Loucy (cell line): ENCODE data around the gene ZNF236.

Source experiments
- H2AFZ ChIP-seq: fragments of 200-600 bp; sonication (generic); 2 replicates; pipeline ENCODE4 v1.6.0; 2016; ENCODE audit warnings: antibody characterized with exemption, mild to moderate bottlenecking, low read length, moderate library complexity
- H3F3A ChIP-seq: fragments of 200-600 bp; 2 replicates; pipeline ENCODE4 v1.6.0; 2016; ENCODE audit warnings: antibody characterized with exemption, low read depth, mild to moderate bottlenecking
- H3K27me3 ChIP-seq: fragments of 200-600 bp; sonication (generic); 2 replicates; pipeline ENCODE4 v1.6.1; 2014; ENCODE audit warnings: low read length, mild to moderate bottlenecking; ENCODE audit not compliant: insufficient read depth, poor library complexity, severe bottlenecking
- H3K36me3 ChIP-seq: fragments of 200-600 bp; sonication (generic); 2 replicates; pipeline ENCODE4 v1.6.1; 2016; ENCODE audit warnings: low read length; ENCODE audit not compliant: insufficient read depth
- H3K4me1 ChIP-seq: fragments of 200-600 bp; sonication (generic); 2 replicates; pipeline ENCODE4 v1.5.1; 2014; ENCODE audit warnings: low read length, mild to moderate bottlenecking; ENCODE audit not compliant: insufficient read depth, poor library complexity, severe bottlenecking
- H3K4me2 ChIP-seq: fragments of 200-600 bp; sonication (generic); 2 replicates; pipeline ENCODE4 v1.6.0; 2014; ENCODE audit warnings: antibody characterized with exemption, low read length, low read depth, mild to moderate bottlenecking; ENCODE audit not compliant: poor library complexity, severe bottlenecking
- H3K4me3 ChIP-seq: fragments of 200-600 bp; sonication (generic); 2 replicates; pipeline ENCODE4 v1.5.1; 2014; ENCODE audit warnings: low read length, mild to moderate bottlenecking, mixed read lengths; ENCODE audit not compliant: poor library complexity, severe bottlenecking
- H3K79me2 ChIP-seq: fragments of 200-600 bp; sonication (generic); 2 replicates; pipeline ENCODE4 v1.6.1; 2014; ENCODE audit warnings: low read length; ENCODE audit not compliant: insufficient read depth
- H3K9ac ChIP-seq: fragments of 200-600 bp; sonication (generic); 2 replicates; pipeline ENCODE4 v1.6.0; 2014; ENCODE audit warnings: mild to moderate bottlenecking, low read depth, low read length, moderate library complexity; ENCODE audit not compliant: poor library complexity, severe bottlenecking
- H3K9me2 ChIP-seq: fragments of 200-600 bp; sonication (generic); replicated peaks from 2 replicates; pipeline ENCODE4 v1.6.1; 2016; ENCODE audit warnings: low read depth, low read length, mixed read lengths
- H3K9me3 ChIP-seq: fragments of 200-600 bp; sonication (generic); 2 replicates; pipeline ENCODE4 v1.6.1; 2014; ENCODE audit warnings: mild to moderate bottlenecking, antibody characterized with exemption, low read length, low read depth; ENCODE audit not compliant: insufficient read depth
- H4K20me1 ChIP-seq: fragments of 200-600 bp; sonication (generic); 2 replicates; pipeline ENCODE4 v1.6.0; 2014; ENCODE audit warnings: antibody characterized with exemption, low read length, mild to moderate bottlenecking; ENCODE audit not compliant: insufficient read depth, poor library complexity, severe bottlenecking
- EZH2phosphoT487 ChIP-seq: fragments of 200-600 bp; IDR thresholded peaks from 2 replicates; pipeline ENCODE4 v1.6.1; 2018; ENCODE audit warnings: antibody characterized with exemption, mild to moderate bottlenecking, moderate library complexity, borderline replicate concordance
- TF ChIP-seq, protein P1 (sequence below): fragments of 200-600 bp; sonication (generic); conservative IDR thresholded peaks from 2 replicates; pipeline ENCODE4 v1.5.1; 2014; ENCODE audit warnings: mild to moderate bottlenecking, antibody characterized with exemption, low read length

Gene ZNF236

DNA sequence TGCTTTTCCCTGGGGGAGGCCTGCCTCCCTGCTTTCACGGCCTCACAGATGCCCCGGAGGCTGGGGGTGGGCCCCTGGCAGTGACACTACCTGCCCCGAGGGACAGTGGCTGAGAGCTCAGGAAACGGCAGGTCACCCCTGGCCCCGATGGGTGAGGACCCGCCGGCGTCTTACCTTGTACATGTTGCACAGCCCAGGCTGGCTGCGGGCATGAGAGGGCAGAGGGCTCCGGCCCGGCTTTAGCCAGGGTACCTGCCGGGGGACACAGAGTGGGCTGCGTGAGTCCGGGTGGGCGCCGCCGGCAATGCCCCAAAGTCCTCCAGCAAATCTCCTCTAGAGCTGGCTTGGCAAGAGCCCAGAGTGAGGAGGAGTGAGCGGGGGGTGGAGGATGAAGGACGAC lies 187.3 kb downstream of the ZNF236 start:
- H3K9me2 ChIP-seq, result no peaks in the 10 kb centered on the region
- no peak overlapping the region for H2AFZ ChIP-seq
- H3K9me3 ChIP-seq, result no peaks in the 10 kb centered on the region
- H3K36me3 ChIP-seq, result no peaks in the 10 kb centered on the region
- H3K4me3 ChIP-seq, result no peak overlapping the region
- H3K4me2 ChIP-seq, result no peak overlapping the region
- TF ChIP-seq, protein P1, sequence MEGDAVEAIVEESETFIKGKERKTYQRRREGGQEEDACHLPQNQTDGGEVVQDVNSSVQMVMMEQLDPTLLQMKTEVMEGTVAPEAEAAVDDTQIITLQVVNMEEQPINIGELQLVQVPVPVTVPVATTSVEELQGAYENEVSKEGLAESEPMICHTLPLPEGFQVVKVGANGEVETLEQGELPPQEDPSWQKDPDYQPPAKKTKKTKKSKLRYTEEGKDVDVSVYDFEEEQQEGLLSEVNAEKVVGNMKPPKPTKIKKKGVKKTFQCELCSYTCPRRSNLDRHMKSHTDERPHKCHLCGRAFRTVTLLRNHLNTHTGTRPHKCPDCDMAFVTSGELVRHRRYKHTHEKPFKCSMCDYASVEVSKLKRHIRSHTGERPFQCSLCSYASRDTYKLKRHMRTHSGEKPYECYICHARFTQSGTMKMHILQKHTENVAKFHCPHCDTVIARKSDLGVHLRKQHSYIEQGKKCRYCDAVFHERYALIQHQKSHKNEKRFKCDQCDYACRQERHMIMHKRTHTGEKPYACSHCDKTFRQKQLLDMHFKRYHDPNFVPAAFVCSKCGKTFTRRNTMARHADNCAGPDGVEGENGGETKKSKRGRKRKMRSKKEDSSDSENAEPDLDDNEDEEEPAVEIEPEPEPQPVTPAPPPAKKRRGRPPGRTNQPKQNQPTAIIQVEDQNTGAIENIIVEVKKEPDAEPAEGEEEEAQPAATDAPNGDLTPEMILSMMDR, result no peak
- TF ChIP-seq EZH2phosphoT487, result no peak
- no peaks in the 10 kb centered on the region for H3K27me3 ChIP-seq
- no peaks in the 10 kb centered on the region for H3F3A ChIP-seq
- peaks cover 16% of the 10 kb centered on the region for H3K4me1 ChIP-seq
- H4K20me1 ChIP-seq, result no peaks in the 10 kb centered on the region
- no peaks in the 10 kb centered on the region for H3K79me2 ChIP-seq
- no peak overlapping the region for H3K9ac ChIP-seq

DNA sequence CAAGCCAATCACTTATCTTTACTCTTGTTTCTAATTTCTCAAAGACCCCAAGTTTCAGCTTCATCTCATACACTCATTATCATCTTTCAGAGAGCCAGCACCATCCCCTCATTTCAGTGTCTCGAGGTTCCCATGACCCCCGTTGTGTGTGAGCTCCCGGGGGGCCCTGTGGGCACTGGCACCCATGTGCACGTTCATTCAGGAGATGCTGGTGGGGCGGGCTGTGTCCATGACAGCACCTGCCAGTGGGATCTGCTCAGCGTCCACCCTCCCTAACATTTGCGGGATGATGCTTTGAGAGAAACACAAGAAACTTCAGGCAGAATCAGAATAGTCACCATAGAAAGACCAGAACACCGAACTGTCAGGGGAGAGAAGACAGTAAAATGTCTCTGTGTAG lies 189.8 kb downstream of the ZNF236 start:
- Histone ChIP-seq H3K9ac (no peak overlapping the region), H3K4me3 (no peak overlapping the region), H3K4me2 (no peak overlapping the region), H3K27me3 (no peaks in the 10 kb centered on the region), H3F3A (no peaks in the 10 kb centered on the region), H2AFZ (no peak overlapping the region), H3K9me3 (no peaks in the 10 kb centered on the region), H3K4me1 (no peaks in the 10 kb centered on the region), H3K9me2 (no peaks in the 10 kb centered on the region), H4K20me1 (no peaks in the 10 kb centered on the region), H3K79me2 (no peaks in the 10 kb centered on the region), H3K36me3 (no peaks in the 10 kb centered on the region)
- TF ChIP-seq, protein P1, result no peak
- TF ChIP-seq EZH2phosphoT487, result no peak

DNA sequence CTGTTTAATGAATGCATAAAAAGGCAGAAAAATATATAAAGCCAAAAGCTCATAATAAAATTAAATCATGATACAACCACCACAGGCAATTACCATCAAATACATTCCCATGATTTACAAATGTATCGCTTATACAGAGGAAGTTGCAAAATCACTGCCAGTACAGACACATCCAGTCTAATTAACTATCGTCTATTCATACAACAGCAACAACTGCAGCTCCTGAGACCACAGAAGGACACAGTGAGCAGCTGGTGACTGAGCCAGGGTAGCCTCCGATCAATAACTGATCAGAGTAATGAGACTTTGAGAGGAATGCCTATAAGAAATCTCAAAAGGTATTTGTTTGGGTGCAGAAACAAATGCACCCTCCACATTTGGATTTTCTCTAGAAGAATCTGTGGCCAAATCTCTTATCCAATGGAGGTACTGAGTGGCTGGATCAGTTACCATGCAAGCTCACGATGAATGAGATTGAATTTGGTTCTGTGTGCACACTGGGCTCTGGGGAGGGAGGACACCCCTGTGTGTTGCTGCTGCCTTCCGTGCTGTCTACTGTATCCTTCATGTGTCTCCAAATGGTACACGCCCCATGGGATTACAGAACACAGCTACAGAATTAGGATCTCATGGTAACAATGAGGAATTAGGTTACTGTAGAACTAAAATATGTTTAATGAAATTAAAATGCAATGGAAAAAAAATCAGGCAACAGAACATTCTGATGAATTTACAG lies 190.6 kb downstream of the ZNF236 start:
- Histone ChIP-seq H3K4me1 (no peaks in the 10 kb centered on the region), H3K9me3 (no peaks in the 10 kb centered on the region), H2AFZ (no peak overlapping the region), H4K20me1 (no peaks in the 10 kb centered on the region), H3K4me3 (no peak overlapping the region), H3K9me2 (no peaks in the 10 kb centered on the region), H3K4me2 (no peak overlapping the region), H3K27me3 (no peaks in the 10 kb centered on the region), H3K36me3 (no peaks in the 10 kb centered on the region), H3K79me2 (no peaks in the 10 kb centered on the region), H3K9ac (no peak overlapping the region), H3F3A (no peaks in the 10 kb centered on the region)
- no peak for TF ChIP-seq EZH2phosphoT487
- TF ChIP-seq, protein P1, result no peak
